Stimulated activated CD4-positive, alpha-beta T cell treated with anti-CD3 and anti-CD28 coated beads, Interleukin-2, amount 100 ng/mL, for 24 hours (primary cell): ENCODE measurements around the gene AGXT.
A peak's percentile ranks its signal among the peaks of the same experiment; 100 is the strongest.

Experiments used
- DNase-seq, 2 donors: peaks; one replicate each; pipeline ENCODE4 v3.0.0-alpha.2; 2020

AGXT gene

GRCh38 chr2:240916571-240917008 lies 48.0 kb downstream of the AGXT start:
- no peak for DNase-seq

GRCh38 chr2:240917009-240917683 lies 48.5 kb downstream of the AGXT start:
- no peak for DNase-seq

- no peak for DNase-seq
Measured at GRCh38 chr2:240917684-240918257, 49.1 kb downstream of the AGXT start.

GRCh38 chr2:240918258-240919091 lies 49.9 kb downstream of the AGXT start:
- DNase-seq = no peak

GRCh38 chr2:240919161-240919781 lies 50.6 kb downstream of the AGXT start:
- no peak for DNase-seq

GRCh38 chr2:240919786-240920782 lies 51.5 kb downstream of the AGXT start:
- DNase-seq = no peak

- DNase-seq = no peak
Measured at GRCh38 chr2:240920783-240921231, 52.2 kb downstream of the AGXT start.

- no peak for DNase-seq
Measured at GRCh38 chr2:240921311-240921994, 52.8 kb downstream of the AGXT start.

GRCh38 chr2:240921995-240922244 lies 53.3 kb downstream of the AGXT start:
- DNase-seq = no peak

- no peak for DNase-seq
Measured at GRCh38 chr2:240922245-240922981, 53.8 kb downstream of the AGXT start.

GRCh38 chr2:240922982-240923537 lies 54.4 kb downstream of the AGXT start:
- DNase-seq = no peak

GRCh38 chr2:240925191-240925567 lies 56.6 kb downstream of the AGXT start:
- peak in 1 of 2 donors; percentile 24 for DNase-seq

GRCh38 chr2:240925568-240926515 lies 57.2 kb downstream of the AGXT start:
- DNase-seq = no peak

- no peak for DNase-seq
Measured at GRCh38 chr2:240926516-240927389, 58.1 kb downstream of the AGXT start.

- DNase-seq = no peak
Measured at GRCh38 chr2:240927390-240927781, 58.8 kb downstream of the AGXT start.

- no peak for DNase-seq
Measured at GRCh38 chr2:240928476-240929363, 60.1 kb downstream of the AGXT start.

- DNase-seq = no peak
Measured at GRCh38 chr2:240929364-240930095, 60.9 kb downstream of the AGXT start.
